Hepatocyte (in vitro differentiated cells): ENCODE data around the gene GALT.

Experiments used
- CTCF ChIP-seq: fragments of 200-600 bp; sonication (generic); IDR thresholded peaks from 2 replicates; pipeline ENCODE4 v1.5.1; 2016; ENCODE audit warnings: antibody characterized with exemption, mild to moderate bottlenecking; ENCODE audit not compliant: poor library complexity
- EZH2 ChIP-seq: fragments of 200-600 bp; sonication (generic); IDR thresholded peaks from 2 replicates; pipeline ENCODE4 v1.6.1; 2016; ENCODE audit warnings: antibody characterized with exemption, mild to moderate bottlenecking, borderline replicate concordance

GRCh38 chr9:34637356-34638137 lies 8.9 kb upstream of the GALT start, which contains the start of gene SIGMAR1:
- TF ChIP-seq CTCF, result no peak
- TF ChIP-seq EZH2, result no peak
